Measurements from ENCODE around the gene ADAM15.

ADAM15 gene

DNA sequence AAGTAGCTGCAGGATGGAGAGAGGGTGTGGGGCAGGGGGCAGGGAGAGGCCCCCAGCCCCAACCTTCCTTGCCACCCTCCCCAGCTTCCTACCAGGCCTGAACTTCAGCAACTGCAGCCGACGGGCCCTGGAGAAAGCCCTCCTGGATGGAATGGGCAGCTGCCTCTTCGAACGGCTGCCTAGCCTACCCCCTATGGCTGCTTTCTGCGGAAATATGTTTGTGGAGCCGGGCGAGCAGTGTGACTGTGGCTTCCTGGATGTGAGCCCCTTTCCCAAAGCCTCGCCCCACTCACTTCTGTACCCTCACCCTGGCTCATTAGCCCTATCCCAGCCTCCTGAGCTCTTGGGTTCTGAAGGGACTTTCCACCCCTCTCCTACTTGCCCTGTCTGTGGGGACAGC is 6.0 kb downstream of the ADAM15 start:
- H3K9me3 ChIP-seq (ENCODE audit: low read length): no peaks in the 10 kb centered on the region
- no peaks in the 10 kb centered on the region for H3K27me3 ChIP-seq (ENCODE audit: insufficient read depth, low read length)
- H2AFZ ChIP-seq (ENCODE audit: low read depth, low read length): no peak overlapping the region
- H3K36me3 ChIP-seq (ENCODE audit: insufficient read depth, low read length): peaks cover 20% of the 10 kb centered on the region
- peaks cover 8% of the 10 kb centered on the region for H3K4me1 ChIP-seq (ENCODE audit: insufficient read depth, low read length)
- no peak overlapping the region for H3K4me3 ChIP-seq (ENCODE audit: low read length)

DNA sequence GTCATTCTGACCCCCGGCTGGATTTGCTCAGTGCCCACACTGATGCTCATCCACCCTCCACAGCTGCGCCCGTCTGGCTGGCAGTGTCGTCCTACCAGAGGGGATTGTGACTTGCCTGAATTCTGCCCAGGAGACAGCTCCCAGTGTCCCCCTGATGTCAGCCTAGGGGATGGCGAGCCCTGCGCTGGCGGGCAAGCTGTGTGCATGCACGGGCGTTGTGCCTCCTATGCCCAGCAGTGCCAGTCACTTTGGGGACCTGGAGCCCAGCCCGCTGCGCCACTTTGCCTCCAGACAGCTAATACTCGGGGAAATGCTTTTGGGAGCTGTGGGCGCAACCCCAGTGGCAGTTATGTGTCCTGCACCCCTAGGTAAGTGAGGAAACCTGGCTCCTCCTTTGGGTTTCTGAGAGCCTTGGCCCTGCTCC is 6.7 kb downstream of the ADAM15 start:
- Histone ChIP-seq H2AFZ (ENCODE audit: low read depth, low read length) (no peak overlapping the region), H3K9me3 (ENCODE audit: low read length) (no peaks in the 10 kb centered on the region), H3K4me1 (ENCODE audit: insufficient read depth, low read length) (peaks cover 5% of the 10 kb centered on the region), H3K36me3 (ENCODE audit: insufficient read depth, low read length) (peaks cover 20% of the 10 kb centered on the region), H3K27me3 (ENCODE audit: insufficient read depth, low read length) (no peaks in the 10 kb centered on the region), H3K4me3 (ENCODE audit: low read length) (no peak overlapping the region)

GRCh38 chr1:155060736-155061135 is 9.6 kb downstream of the ADAM15 start:
- H3K36me3 ChIP-seq (ENCODE audit: insufficient read depth, low read length): peaks cover 18% of the 10 kb centered on the region

GRCh38 chr1:155061381-155062150 is 10.4 kb downstream of the ADAM15 start:
- Histone ChIP-seq H3K4me1 (ENCODE audit: insufficient read depth, low read length) (peaks cover 20% of the 10 kb centered on the region), H3K4me3 (ENCODE audit: low read length) (no peak overlapping the region)

More at GRCh38 chr1:155060736-155061135, 9.6 kb downstream of the ADAM15 start:
- Histone ChIP-seq H3K9me3 (ENCODE audit: low read length) (no peaks in the 10 kb centered on the region), H3K4me1 (ENCODE audit: insufficient read depth, low read length) (peaks cover 20% of the 10 kb centered on the region), H3K4me3 (ENCODE audit: low read length) (no peak overlapping the region), H2AFZ (ENCODE audit: low read depth, low read length) (no peak overlapping the region), H3K27me3 (ENCODE audit: insufficient read depth, low read length) (no peaks in the 10 kb centered on the region)

GRCh38 chr1:155062151-155062686 is 11.1 kb downstream of the ADAM15 start:
- Histone ChIP-seq H2AFZ (ENCODE audit: low read depth, low read length) (no peak overlapping the region), H3K27me3 (ENCODE audit: insufficient read depth, low read length) (no peaks in the 10 kb centered on the region), H3K36me3 (ENCODE audit: insufficient read depth, low read length) (peaks cover 20% of the 10 kb centered on the region), H3K4me3 (ENCODE audit: low read length) (no peak overlapping the region), H3K9me3 (ENCODE audit: low read length) (no peaks in the 10 kb centered on the region), H3K4me1 (ENCODE audit: insufficient read depth, low read length) (peaks cover 20% of the 10 kb centered on the region)

More at GRCh38 chr1:155061381-155062150, 10.4 kb downstream of the ADAM15 start:
- Histone ChIP-seq H2AFZ (ENCODE audit: low read depth, low read length) (no peak overlapping the region), H3K27me3 (ENCODE audit: insufficient read depth, low read length) (no peaks in the 10 kb centered on the region), H3K36me3 (ENCODE audit: insufficient read depth, low read length) (peaks cover 15% of the 10 kb centered on the region), H3K9me3 (ENCODE audit: low read length) (no peaks in the 10 kb centered on the region)

- no peak overlapping the region for H2AFZ ChIP-seq (ENCODE audit: low read depth, low read length)
- H3K36me3 ChIP-seq (ENCODE audit: insufficient read depth, low read length): peaks cover 17% of the 10 kb centered on the region
- H3K9me3 ChIP-seq (ENCODE audit: low read length): no peaks in the 10 kb centered on the region
- peaks cover 20% of the 10 kb centered on the region for H3K4me1 ChIP-seq (ENCODE audit: insufficient read depth, low read length)
- no peaks in the 10 kb centered on the region for H3K27me3 ChIP-seq (ENCODE audit: insufficient read depth, low read length)
- H3K4me3 ChIP-seq (ENCODE audit: low read length): peak overlapping the region; percentile 78
Measured at GRCh38 chr1:155062702-155063411, 11.7 kb downstream of the ADAM15 start.

- H3K36me3 ChIP-seq (ENCODE audit: insufficient read depth, low read length): peaks cover 17% of the 10 kb centered on the region
- no peaks in the 10 kb centered on the region for H3K27me3 ChIP-seq (ENCODE audit: insufficient read depth, low read length)
- H3K9me3 ChIP-seq (ENCODE audit: low read length): no peaks in the 10 kb centered on the region
- peak within 1 kb of the TSS; percentile 78 for H3K4me3 ChIP-seq (ENCODE audit: low read length)
- H2AFZ ChIP-seq (ENCODE audit: low read depth, low read length): peak within 1 kb of the TSS; percentile 53
- H3K4me1 ChIP-seq (ENCODE audit: insufficient read depth, low read length): peaks cover 20% of the 10 kb centered on the region
Measured at GRCh38 chr1:155063550-155064110, 12.5 kb downstream of the ADAM15 start, which contains the start of gene EFNA4. Gene EFNA4 (plus strand): TSS chr1:155063740. CDS start chr1:155063824, 84 bp downstream.

DNA sequence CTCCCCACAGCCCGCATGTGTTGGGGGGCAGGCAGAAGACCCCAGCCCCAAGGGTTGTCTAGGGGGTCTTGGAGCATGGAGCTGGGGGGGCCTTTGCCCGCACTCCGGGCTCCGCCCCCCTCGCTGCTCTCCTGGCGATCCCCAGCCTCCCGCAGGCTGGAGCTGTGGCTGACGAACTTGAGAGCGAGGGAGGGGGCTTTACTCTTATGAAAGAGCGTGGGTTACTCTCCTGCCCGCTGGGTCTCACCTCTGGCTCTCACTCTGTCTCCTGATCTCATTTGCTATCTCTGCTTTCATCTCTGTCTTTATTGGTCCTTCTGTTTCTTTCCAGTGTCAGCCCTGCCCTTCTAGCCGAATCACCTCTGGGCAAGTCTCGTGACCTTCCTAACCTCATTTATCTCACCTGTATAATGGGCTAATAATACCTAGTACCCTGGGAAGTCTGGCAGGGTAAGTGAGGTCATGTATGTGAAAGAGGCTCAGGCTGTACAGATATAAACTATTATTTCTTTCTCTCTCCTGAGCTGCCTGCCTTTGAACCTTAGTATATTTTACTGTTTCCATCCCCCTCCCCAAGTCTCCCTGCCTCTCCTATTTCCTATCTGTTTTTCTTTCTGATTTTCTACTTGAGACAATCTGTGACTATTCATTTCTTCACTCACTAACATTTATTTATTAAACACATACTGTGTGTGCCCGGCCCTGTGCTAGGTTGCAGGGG is 13.2 kb downstream of the ADAM15 start:
- peak overlapping the region; percentile 78 for H3K4me3 ChIP-seq (ENCODE audit: low read length)
- peak overlapping the region; percentile 53 for H2AFZ ChIP-seq (ENCODE audit: low read depth, low read length)
- H3K4me1 ChIP-seq (ENCODE audit: insufficient read depth, low read length): peaks cover 20% of the 10 kb centered on the region
- no peaks in the 10 kb centered on the region for H3K27me3 ChIP-seq (ENCODE audit: insufficient read depth, low read length)
- H3K9me3 ChIP-seq (ENCODE audit: low read length): no peaks in the 10 kb centered on the region
- H3K36me3 ChIP-seq (ENCODE audit: insufficient read depth, low read length): peaks cover 23% of the 10 kb centered on the region

GRCh38 chr1:155064832-155065429 is 13.8 kb downstream of the ADAM15 start:
- no peaks in the 10 kb centered on the region for H3K9me3 ChIP-seq (ENCODE audit: low read length)
- H3K4me1 ChIP-seq (ENCODE audit: insufficient read depth, low read length): peaks cover 20% of the 10 kb centered on the region
- H3K27me3 ChIP-seq (ENCODE audit: insufficient read depth, low read length): no peaks in the 10 kb centered on the region
- H2AFZ ChIP-seq (ENCODE audit: low read depth, low read length): no peak overlapping the region
- H3K4me3 ChIP-seq (ENCODE audit: low read length): peak overlapping the region; percentile 78
- peaks cover 27% of the 10 kb centered on the region for H3K36me3 ChIP-seq (ENCODE audit: insufficient read depth, low read length)

GRCh38 chr1:155066777-155067176 is 15.7 kb downstream of the ADAM15 start:
- no peaks in the 10 kb centered on the region for H3K27me3 ChIP-seq (ENCODE audit: insufficient read depth, low read length)
- H3K36me3 ChIP-seq (ENCODE audit: insufficient read depth, low read length): peaks cover 30% of the 10 kb centered on the region
- H2AFZ ChIP-seq (ENCODE audit: low read depth, low read length): no peak overlapping the region
- peaks cover 33% of the 10 kb centered on the region for H3K4me1 ChIP-seq (ENCODE audit: insufficient read depth, low read length)
- H3K9me3 ChIP-seq (ENCODE audit: low read length): no peaks in the 10 kb centered on the region
- no peak overlapping the region for H3K4me3 ChIP-seq (ENCODE audit: low read length)

DNA sequence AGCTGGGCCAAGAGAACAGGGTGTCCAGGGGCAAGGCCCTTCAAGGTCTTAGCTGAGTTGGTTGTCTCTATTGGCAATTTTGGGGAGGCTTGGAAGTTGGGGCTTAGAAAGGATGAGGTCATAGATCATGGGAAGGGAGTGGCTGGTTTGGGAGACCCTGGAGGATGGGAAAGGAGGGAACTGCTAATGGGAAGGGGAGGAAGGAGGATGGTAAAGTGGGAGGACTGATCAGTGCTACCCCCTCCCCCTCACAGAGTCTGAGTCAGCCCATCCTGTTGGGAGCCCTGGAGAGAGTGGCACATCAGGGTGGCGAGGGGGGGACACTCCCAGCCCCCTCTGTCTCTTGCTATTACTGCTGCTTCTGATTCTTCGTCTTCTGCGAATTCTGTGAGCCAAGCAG is 17.5 kb downstream of the ADAM15 start:
- no peak overlapping the region for H2AFZ ChIP-seq (ENCODE audit: low read depth, low read length)
- no peaks in the 10 kb centered on the region for H3K27me3 ChIP-seq (ENCODE audit: insufficient read depth, low read length)
- peaks cover 31% of the 10 kb centered on the region for H3K4me1 ChIP-seq (ENCODE audit: insufficient read depth, low read length)
- H3K36me3 ChIP-seq (ENCODE audit: insufficient read depth, low read length): peaks cover 30% of the 10 kb centered on the region
- no peaks in the 10 kb centered on the region for H3K9me3 ChIP-seq (ENCODE audit: low read length)
- no peak overlapping the region for H3K4me3 ChIP-seq (ENCODE audit: low read length)

DNA sequence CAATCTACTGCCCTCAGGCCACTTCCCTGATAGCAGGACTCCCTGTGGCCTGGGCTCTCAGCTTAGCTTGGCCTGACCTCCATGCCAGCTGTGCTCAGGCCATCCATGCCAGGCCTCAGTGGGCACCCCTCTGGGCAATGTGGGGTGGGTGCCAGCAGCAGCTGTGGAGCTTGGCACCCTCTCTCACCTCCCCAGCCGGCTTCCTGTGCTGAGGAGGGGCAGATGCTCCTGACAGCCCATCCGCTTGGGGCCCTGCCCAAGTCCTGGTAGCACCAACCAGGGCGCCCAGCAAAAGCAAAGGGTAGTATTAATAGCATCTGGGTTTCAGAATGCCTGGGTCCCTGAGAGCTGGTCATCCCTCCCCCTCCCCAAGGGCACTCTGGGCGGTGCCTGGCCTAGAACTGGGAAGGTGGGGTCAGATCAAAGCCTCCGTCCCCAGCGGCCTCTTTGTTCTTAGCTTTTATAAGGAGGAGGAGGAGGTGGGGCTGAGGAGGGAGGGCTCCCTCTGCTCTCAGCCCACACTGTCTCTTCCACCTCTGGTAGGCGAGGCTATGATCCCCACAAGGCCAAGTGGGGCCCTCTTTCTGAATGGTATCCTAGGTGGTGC is 18.5 kb downstream of the ADAM15 start:
- Histone ChIP-seq H3K9me3 (ENCODE audit: low read length) (no peaks in the 10 kb centered on the region), H3K27me3 (ENCODE audit: insufficient read depth, low read length) (no peaks in the 10 kb centered on the region), H2AFZ (ENCODE audit: low read depth, low read length) (no peak overlapping the region), H3K36me3 (ENCODE audit: insufficient read depth, low read length) (peaks cover 30% of the 10 kb centered on the region), H3K4me3 (ENCODE audit: low read length) (no peak overlapping the region), H3K4me1 (ENCODE audit: insufficient read depth, low read length) (peaks cover 26% of the 10 kb centered on the region)
